ENCODE data around the gene RTKN2. TPM values are rescaled to one million over a fixed set of nuclear protein-coding genes. Genes with fewer than 3 reads are reported as not detected.

Gene RTKN2
- total RNA-seq, 4 donors from 2014 or later = 0.11 to 0.42 (median 0.39) TPM; not detected in 1

GRCh38 chr10:62163024-62163423, 105.6 kb downstream of the RTKN2 start:
- Histone ChIP-seq H3K4me1 (peaks cover 0 to 5% (median 5%) of the 10 kb centered on the region in 4 donors), H3K27ac (replicated peaks in 1 of 4) (no peak overlapping the region), H3K4me3 (no peak overlapping the region), H3K9me3 (no peaks in the 10 kb centered on the region), H3K36me3 (no peaks in the 10 kb centered on the region), H3K27me3 (no peaks in the 10 kb centered on the region)
- intact Hi-C loops (cut with DNase I) = no loop called here
- DNase-seq (ENCODE audit: extremely low spot score) = no peak
- 86% methylated on average over 2 of the region's 2 CpGs for WGBS
- TF ChIP-seq EP300 (IDR thresholded peaks at IDR 0.05) = no peak
- no peak for TF ChIP-seq POLR2AphosphoS5 (IDR thresholded peaks at IDR 0.05)
- no peak for TF ChIP-seq CTCF (IDR thresholded peaks at IDR 0.05)
- TF ChIP-seq POLR2A (IDR thresholded peaks at IDR 0.05; ENCODE audit: low read depth) = no peak

GRCh38 chr10:62162261-62162981, 106.2 kb downstream of the RTKN2 start:
- no peaks in the 10 kb centered on the region for H3K27me3 ChIP-seq
- no peaks in the 10 kb centered on the region for H3K36me3 ChIP-seq
- no peak for DNase-seq (ENCODE audit: extremely low spot score)
- no peaks in the 10 kb centered on the region for H3K9me3 ChIP-seq
- 88% methylated on average over 4 of the region's 4 CpGs for WGBS
- intact Hi-C loops (cut with DNase I) = no loop called here
- H3K4me1 ChIP-seq = peaks cover 0 to 5% (median 5%) of the 10 kb centered on the region in 4 donors
- H3K27ac ChIP-seq (replicated peaks in 1 of 4) = no peak overlapping the region
- TF ChIP-seq EP300 (IDR thresholded peaks at IDR 0.05) (no peak), CTCF (IDR thresholded peaks at IDR 0.05) (no peak), POLR2A (IDR thresholded peaks at IDR 0.05; ENCODE audit: low read depth) (no peak), POLR2AphosphoS5 (IDR thresholded peaks at IDR 0.05) (no peak)
- no peak overlapping the region for H3K4me3 ChIP-seq

GRCh38 chr10:62159351-62159750, 109.3 kb downstream of the RTKN2 start:
- intact Hi-C loops (cut with DNase I) = no loop called here
- no peak for DNase-seq (ENCODE audit: extremely low spot score)
- Histone ChIP-seq H3K4me1 (no peaks in the 10 kb centered on the region), H3K9me3 (no peaks in the 10 kb centered on the region), H3K36me3 (no peaks in the 10 kb centered on the region), H3K27ac (replicated peaks in 1 of 4) (no peak overlapping the region), H3K27me3 (no peaks in the 10 kb centered on the region), H3K4me3 (no peak overlapping the region)
- WGBS = 93% methylated on average over 3 of the region's 3 CpGs
- TF ChIP-seq CTCF (IDR thresholded peaks at IDR 0.05) (no peak), EP300 (IDR thresholded peaks at IDR 0.05) (no peak), POLR2AphosphoS5 (IDR thresholded peaks at IDR 0.05) (no peak), POLR2A (IDR thresholded peaks at IDR 0.05; ENCODE audit: low read depth) (no peak)

- no peaks in the 10 kb centered on the region for H3K4me1 ChIP-seq
- no peak overlapping the region for H3K27ac ChIP-seq (replicated peaks in 1 of 4)
- intact Hi-C loops (cut with DNase I) = no loop called here
- no peaks in the 10 kb centered on the region for H3K27me3 ChIP-seq
- no peak for DNase-seq (ENCODE audit: extremely low spot score)
- TF ChIP-seq EP300 (IDR thresholded peaks at IDR 0.05) (no peak), POLR2AphosphoS5 (IDR thresholded peaks at IDR 0.05) (no peak), POLR2A (IDR thresholded peaks at IDR 0.05; ENCODE audit: low read depth) (no peak), CTCF (IDR thresholded peaks at IDR 0.05) (no peak)
- no peaks in the 10 kb centered on the region for H3K9me3 ChIP-seq
- H3K4me3 ChIP-seq = no peak overlapping the region
- 85% methylated on average over 3 of the region's 3 CpGs for WGBS
- H3K36me3 ChIP-seq = no peaks in the 10 kb centered on the region
Observed at GRCh38 chr10:62157601-62158000, 111.0 kb downstream of the RTKN2 start.
